ENCODE data around the gene ZBTB49.
A peak's percentile ranks its signal among the peaks of the same experiment; 100 is the strongest.
"Not testable (repeated sequence)": the region's sequence is repeated elsewhere in the genome, so short reads cannot be mapped to it uniquely, and the experiment has no call there.

The ZBTB49 gene

DNA sequence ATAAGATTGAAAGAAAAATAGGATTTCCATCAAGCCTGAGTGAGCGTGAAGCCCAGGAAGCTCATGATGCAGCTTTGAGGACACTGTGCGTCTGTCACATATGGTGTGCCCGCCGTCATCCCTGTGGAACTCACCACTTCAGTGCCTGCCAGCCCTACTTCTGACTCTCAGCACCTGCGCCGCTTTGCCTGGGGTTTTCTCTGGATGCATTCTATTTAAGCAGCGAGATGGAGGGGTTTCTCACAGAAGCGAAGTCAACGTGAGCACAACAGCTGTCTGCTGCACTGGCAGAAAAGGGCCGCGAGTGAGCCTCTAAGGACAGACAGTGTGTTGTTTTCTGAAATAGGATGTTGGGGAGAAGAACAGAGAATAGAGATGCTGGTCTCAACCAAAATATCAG is 35.9 kb upstream of the ZBTB49 start:
- DNase-seq (ENCODE audit: low read depth) = no peak
- TF ChIP-seq CTCF (IDR thresholded peaks at IDR 0.05; ENCODE audit: insufficient read depth, low read depth, low read length, missing control alignments) = no peak

GRCh38 chr4:4254666-4255065 is 35.4 kb upstream of the ZBTB49 start:
- no peak for DNase-seq (ENCODE audit: low read depth)
- H3K4me3 ChIP-seq (ENCODE audit: low read length) = no peak overlapping the region
- no peak for TF ChIP-seq CTCF (IDR thresholded peaks at IDR 0.05; ENCODE audit: insufficient read depth, low read depth, low read length, missing control alignments)

More for the DNA sequence above, 35.9 kb upstream of the ZBTB49 start:
- no peak overlapping the region for H3K4me3 ChIP-seq (ENCODE audit: low read length)

GRCh38 chr4:4256799-4257198 is 33.3 kb upstream of the ZBTB49 start:
- no peak overlapping the region for H3K4me3 ChIP-seq (ENCODE audit: low read length)
- no peak for DNase-seq (ENCODE audit: low read depth)
- TF ChIP-seq CTCF (IDR thresholded peaks at IDR 0.05; ENCODE audit: insufficient read depth, low read depth, low read length, missing control alignments) = no peak

- not testable (repeated sequence) for H3K4me3 ChIP-seq (ENCODE audit: low read length); DNase-seq (ENCODE audit: low read depth)
Measured at GRCh38 chr4:4257705-4258104, 32.3 kb upstream of the ZBTB49 start.

DNA sequence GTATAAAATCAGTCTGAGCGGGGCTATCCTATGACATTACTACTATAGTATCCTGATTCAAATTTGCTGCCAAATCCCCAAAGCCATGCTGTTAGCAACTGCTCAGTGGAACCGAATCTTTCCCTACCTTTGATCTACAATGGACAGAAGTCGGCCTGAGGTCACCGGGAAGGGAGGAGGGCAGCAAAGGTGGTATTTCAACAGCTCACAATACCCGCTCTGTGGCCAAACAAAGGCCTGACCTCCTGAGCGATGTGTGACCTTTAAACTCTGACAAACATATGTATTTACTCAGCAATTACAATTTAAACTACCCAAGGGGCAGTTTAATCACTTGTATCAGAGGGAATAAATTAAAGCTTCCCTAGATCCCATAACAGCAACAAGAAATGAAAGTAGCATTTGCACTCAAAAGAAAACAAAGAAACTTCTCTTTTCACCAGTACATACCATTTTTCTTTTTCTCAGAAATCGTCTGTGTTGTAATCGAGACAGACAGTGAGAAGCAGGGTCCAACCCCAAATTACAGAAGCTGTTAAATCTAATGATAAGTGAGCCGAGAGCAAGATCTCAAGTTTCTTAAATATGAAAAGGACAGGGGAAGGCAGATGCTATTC is 30.5 kb upstream of the ZBTB49 start:
- H3K4me3 ChIP-seq (ENCODE audit: low read length) = no peak overlapping the region
- no peak for TF ChIP-seq CTCF (IDR thresholded peaks at IDR 0.05; ENCODE audit: insufficient read depth, low read depth, low read length, missing control alignments)
- no peak for DNase-seq (ENCODE audit: low read depth)

GRCh38 chr4:4260185-4260751 is 29.8 kb upstream of the ZBTB49 start:
- peak; percentile 69 for DNase-seq (ENCODE audit: low read depth)
- H3K4me3 ChIP-seq (ENCODE audit: low read length) = no peak overlapping the region
- peak; percentile 44 for TF ChIP-seq CTCF (IDR thresholded peaks at IDR 0.05; ENCODE audit: insufficient read depth, low read depth, low read length, missing control alignments)

DNA sequence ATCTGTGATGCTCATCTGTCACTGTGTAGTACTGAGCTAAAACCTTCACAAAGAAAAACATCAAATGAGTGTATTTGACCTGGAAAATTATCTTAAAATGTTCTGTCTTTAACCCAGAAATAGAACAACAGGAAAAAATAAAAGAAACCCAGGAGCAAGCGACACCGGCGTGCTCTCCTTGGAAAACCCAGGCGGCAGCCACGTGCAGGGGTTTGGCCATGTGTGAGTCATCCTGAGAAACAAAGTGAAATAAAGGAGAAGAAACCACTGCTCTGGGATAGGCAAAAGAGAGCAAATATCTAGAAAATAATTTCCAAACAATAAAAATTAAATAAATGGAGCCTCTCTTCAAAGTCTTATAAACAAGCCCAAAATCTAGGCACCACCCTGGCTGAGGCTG is 22.1 kb upstream of the ZBTB49 start:
- peak; percentile 42 for DNase-seq (ENCODE audit: low read depth)
- no peak overlapping the region for H3K4me3 ChIP-seq (ENCODE audit: low read length)
- no peak for TF ChIP-seq CTCF (IDR thresholded peaks at IDR 0.05; ENCODE audit: insufficient read depth, low read depth, low read length, missing control alignments)

Measured in epithelial cell of esophagus (primary cell).